Endodermal cell (in vitro differentiated cells): Measurements from ENCODE around the gene GPC3. TPM values are rescaled to one million over a fixed set of nuclear protein-coding genes. Genes with fewer than 3 reads are reported as not detected.
A peak's percentile ranks its signal among the peaks of the same experiment; 100 is the strongest.

Source experiments
- DNase-seq: peaks from one replicate; pipeline ENCODE4 v3.0.0-alpha.2; 2017
- H3K27ac ChIP-seq: 2 replicates; pipeline ENCODE4 v1.5.1; 2013; ENCODE audit warnings: mild to moderate bottlenecking, low read depth, low read length, moderate library complexity
- H3K27me3 ChIP-seq: 2 replicates; pipeline ENCODE4 v1.6.1; 2013; ENCODE audit warnings: mild to moderate bottlenecking, low read length, moderate library complexity; ENCODE audit not compliant: insufficient read depth, control insufficient read depth, poor library complexity, severe bottlenecking
- H3K36me3 ChIP-seq: 2 replicates; pipeline ENCODE4 v1.7.0; 2013; ENCODE audit warnings: mild to moderate bottlenecking, low read length, moderate library complexity; ENCODE audit not compliant: control insufficient read depth, insufficient read depth
- H3K4me1 ChIP-seq: one replicate; pipeline ENCODE4 v1.7.0; 2013; ENCODE audit warnings: low read length; ENCODE audit not compliant: control insufficient read depth, insufficient read depth
- H3K4me3 ChIP-seq: 2 replicates; pipeline ENCODE4 v1.5.1; 2013; ENCODE audit warnings: mild to moderate bottlenecking, low read length, moderate library complexity
- H3K9ac ChIP-seq: 2 replicates; pipeline ENCODE4 v1.6.1; 2013; ENCODE audit warnings: mild to moderate bottlenecking, low read length, moderate library complexity; ENCODE audit not compliant: poor library complexity, severe bottlenecking; ENCODE audit errors: extremely low read depth
- H3K9me3 ChIP-seq: 2 replicates; pipeline ENCODE4 v1.6.1; 2013; ENCODE audit warnings: mild to moderate bottlenecking, low read length, moderate library complexity; ENCODE audit not compliant: control insufficient read depth
- H3K27ac Mint-ChIP-seq: 2 replicates; pipeline ENCODE4 v1.8.0; 2020; ENCODE audit warnings: mixed read lengths
- H3K27me3 Mint-ChIP-seq: 2 replicates; pipeline ENCODE4 v1.8.0; 2021; ENCODE audit warnings: mild to moderate bottlenecking, mixed read lengths; ENCODE audit not compliant: insufficient read depth
- H3K36me3 Mint-ChIP-seq: 2 replicates; pipeline ENCODE4 v1.8.0; 2020; ENCODE audit warnings: low read depth, mixed read lengths
- H3K4me1 Mint-ChIP-seq: 2 replicates; pipeline ENCODE4 v1.8.0; 2020; ENCODE audit warnings: mixed read lengths
- H3K4me3 Mint-ChIP-seq: 2 replicates; pipeline ENCODE4 v1.8.0; 2020; ENCODE audit warnings: mild to moderate bottlenecking, moderate library complexity, mixed read lengths
- H3K9me3 Mint-ChIP-seq: 2 replicates; pipeline ENCODE4 v1.8.0; 2020; ENCODE audit warnings: mild to moderate bottlenecking, mixed read lengths
- WGBS, 2 experiments: methylation state at CpG; one replicate each; pipeline versions ENCODE4 v1.1.5 to v1.1.7; 2013; ENCODE audit warnings: missing lambda C conversion rate in 2 of 2, mixed read lengths in 1 of 2; ENCODE audit not compliant: insufficient coverage in 1 of 2, insufficient read length in 1 of 2; 5-methylcytosine and 5-hydroxymethylcytosine counted together
- total RNA-seq, 2 donors: library from RNA; stranded (reverse); fragmentation: NEBNext Ultra II Directional in 1 of 2; extraction: Animal tissue kit (Norgen Biotek cat#: 25700) in 1 of 2; gene quantifications; 2 replicates in 1 of 2; 3 replicates in 1 of 2; pipeline ENCODE4 v1.2.1, GENCODE V29; 2021
- TF ChIP-seq, protein P1 (sequence below): fragments of 200-600 bp; sonication (generic); conservative IDR thresholded peaks from 2 replicates; pipeline ENCODE4 v1.5.0; 2021; ENCODE audit warnings: antibody characterized with exemption, mild to moderate bottlenecking

GPC3 gene
- total RNA-seq, 2 donors from 2014 or later = 39.5 to 125 TPM

GRCh38 chrX:133543654-133544053, 441.7 kb downstream of the GPC3 start:
- 94 to 100% methylated on average over 1 to 2 of the region's 2 CpGs for WGBS, 2 experiments
- Mint-ChIP-seq H3K27me3 (no peaks in the 10 kb centered on the region), H3K9me3 (peaks cover 24% of the 10 kb centered on the region), H3K27ac (peak overlapping the region; percentile 90), H3K36me3 (peaks cover 38% of the 10 kb centered on the region), H3K4me1 (peaks cover 35% of the 10 kb centered on the region), H3K4me3 (no peak overlapping the region)
- no peak for DNase-seq
- Histone ChIP-seq H3K4me3 (no peak overlapping the region), H3K36me3 (no peaks in the 10 kb centered on the region), H3K4me1 (peaks cover 3% of the 10 kb centered on the region), H3K27ac (no peak overlapping the region), H3K9me3 (no peaks in the 10 kb centered on the region), H3K27me3 (no peaks in the 10 kb centered on the region), H3K9ac (no peak overlapping the region)
- TF ChIP-seq, protein P1, sequence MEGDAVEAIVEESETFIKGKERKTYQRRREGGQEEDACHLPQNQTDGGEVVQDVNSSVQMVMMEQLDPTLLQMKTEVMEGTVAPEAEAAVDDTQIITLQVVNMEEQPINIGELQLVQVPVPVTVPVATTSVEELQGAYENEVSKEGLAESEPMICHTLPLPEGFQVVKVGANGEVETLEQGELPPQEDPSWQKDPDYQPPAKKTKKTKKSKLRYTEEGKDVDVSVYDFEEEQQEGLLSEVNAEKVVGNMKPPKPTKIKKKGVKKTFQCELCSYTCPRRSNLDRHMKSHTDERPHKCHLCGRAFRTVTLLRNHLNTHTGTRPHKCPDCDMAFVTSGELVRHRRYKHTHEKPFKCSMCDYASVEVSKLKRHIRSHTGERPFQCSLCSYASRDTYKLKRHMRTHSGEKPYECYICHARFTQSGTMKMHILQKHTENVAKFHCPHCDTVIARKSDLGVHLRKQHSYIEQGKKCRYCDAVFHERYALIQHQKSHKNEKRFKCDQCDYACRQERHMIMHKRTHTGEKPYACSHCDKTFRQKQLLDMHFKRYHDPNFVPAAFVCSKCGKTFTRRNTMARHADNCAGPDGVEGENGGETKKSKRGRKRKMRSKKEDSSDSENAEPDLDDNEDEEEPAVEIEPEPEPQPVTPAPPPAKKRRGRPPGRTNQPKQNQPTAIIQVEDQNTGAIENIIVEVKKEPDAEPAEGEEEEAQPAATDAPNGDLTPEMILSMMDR = no peak

- Mint-ChIP-seq H3K9me3 (peaks cover 24% of the 10 kb centered on the region), H3K36me3 (peaks cover 38% of the 10 kb centered on the region), H3K27me3 (no peaks in the 10 kb centered on the region), H3K27ac (peak overlapping the region; percentile 59), H3K4me3 (no peak overlapping the region), H3K4me1 (peaks cover 41% of the 10 kb centered on the region)
- Histone ChIP-seq H3K36me3 (no peaks in the 10 kb centered on the region), H3K27ac (no peak overlapping the region), H3K9me3 (no peaks in the 10 kb centered on the region), H3K4me3 (no peak overlapping the region), H3K4me1 (peaks cover 3% of the 10 kb centered on the region), H3K27me3 (no peaks in the 10 kb centered on the region), H3K9ac (no peak overlapping the region)
- WGBS, 2 experiments = 80 to 95% methylated on average over 1 to 3 of the region's 3 CpGs
- no peak for DNase-seq
- TF ChIP-seq, protein P1 = peak; percentile 22
Observed at GRCh38 chrX:133542476-133542875, 442.9 kb downstream of the GPC3 start.

DNA sequence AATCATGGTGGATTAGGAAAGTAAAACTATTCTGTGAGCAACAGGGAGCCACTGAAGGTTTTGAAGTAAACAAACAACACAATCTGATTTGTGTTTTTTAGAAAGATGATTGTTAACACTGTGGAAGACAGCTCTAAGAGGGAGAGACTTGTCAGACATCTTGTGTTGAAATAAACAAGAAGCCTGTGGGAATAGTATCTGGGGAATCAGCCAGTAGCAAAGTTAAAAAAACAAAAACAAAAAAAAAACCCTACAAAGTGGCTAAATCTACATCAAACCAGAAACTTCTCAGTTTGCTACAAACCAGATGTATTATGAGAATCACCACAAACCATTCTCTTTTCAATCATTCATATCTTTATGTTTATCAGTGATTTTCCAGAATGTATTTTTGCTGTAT, 444.4 kb downstream of the GPC3 start:
- TF ChIP-seq, protein P1 = no peak
- peaks cover 14% of the 10 kb centered on the region for H3K9me3 Mint-ChIP-seq
- no peak for DNase-seq
- Histone ChIP-seq H3K9ac (no peak overlapping the region), H3K4me1 (peaks cover 3% of the 10 kb centered on the region), H3K9me3 (no peaks in the 10 kb centered on the region), H3K4me3 (no peak overlapping the region), H3K27ac (no peak overlapping the region), H3K36me3 (no peaks in the 10 kb centered on the region), H3K27me3 (no peaks in the 10 kb centered on the region)
- H3K36me3 Mint-ChIP-seq = peaks cover 27% of the 10 kb centered on the region
- no peaks in the 10 kb centered on the region for H3K27me3 Mint-ChIP-seq
- peak overlapping the region; percentile 92 for H3K27ac Mint-ChIP-seq
- H3K4me3 Mint-ChIP-seq = no peak overlapping the region
- H3K4me1 Mint-ChIP-seq = peaks cover 41% of the 10 kb centered on the region
